NCI-H446 (cell line): Measurements from ENCODE around the gene AMN1.
"Not testable (repeated sequence)": the region's sequence is repeated elsewhere in the genome, so short reads cannot be mapped to it uniquely, and the experiment has no call there.

Experiments
- DNase-seq, 2 experiments: peaks; one replicate each; lab custom pipeline; 2025; lab: John Stamatoyannopoulos, UW

AMN1 gene

DNA sequence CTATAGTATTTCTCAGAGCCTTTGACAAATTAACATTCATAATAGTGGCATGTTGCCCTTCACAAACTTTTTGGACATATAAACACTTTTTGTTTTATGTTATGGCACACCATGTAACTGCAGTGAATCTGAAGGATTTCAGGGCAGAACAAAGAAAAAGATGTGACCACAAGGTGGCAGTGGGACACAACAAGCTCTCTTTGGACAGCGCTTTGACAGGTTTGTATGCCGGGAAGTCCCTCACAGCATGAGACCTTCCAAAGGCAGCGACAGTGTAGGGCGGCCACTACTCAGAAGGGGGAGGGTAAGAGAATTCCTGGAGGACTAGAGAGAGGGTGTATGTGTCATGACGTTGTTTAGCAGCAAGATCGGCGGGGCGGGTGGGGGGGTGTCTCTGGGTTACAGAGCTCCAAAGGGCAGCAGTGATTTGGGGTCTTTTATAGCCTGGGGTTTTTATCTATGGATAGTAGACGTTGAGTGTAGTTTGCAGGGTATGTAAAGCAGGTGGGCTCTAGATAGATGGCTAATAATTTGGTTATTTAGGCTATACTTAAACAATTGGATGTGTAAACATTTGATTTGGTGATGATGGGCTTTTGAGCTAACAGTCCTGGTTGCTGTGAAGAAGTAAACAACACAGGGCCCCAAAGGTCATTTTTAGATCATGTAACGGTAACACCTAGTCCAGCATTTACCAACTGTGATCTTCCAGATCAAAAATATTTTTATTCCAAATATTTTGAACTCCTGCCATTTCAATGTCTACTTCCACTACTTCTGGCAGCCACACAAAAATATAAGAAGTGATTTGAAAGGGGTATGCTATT lies 46.5 kb downstream of the AMN1 start:
- DNase-seq, result peak; percentile 79 to 86

DNA sequence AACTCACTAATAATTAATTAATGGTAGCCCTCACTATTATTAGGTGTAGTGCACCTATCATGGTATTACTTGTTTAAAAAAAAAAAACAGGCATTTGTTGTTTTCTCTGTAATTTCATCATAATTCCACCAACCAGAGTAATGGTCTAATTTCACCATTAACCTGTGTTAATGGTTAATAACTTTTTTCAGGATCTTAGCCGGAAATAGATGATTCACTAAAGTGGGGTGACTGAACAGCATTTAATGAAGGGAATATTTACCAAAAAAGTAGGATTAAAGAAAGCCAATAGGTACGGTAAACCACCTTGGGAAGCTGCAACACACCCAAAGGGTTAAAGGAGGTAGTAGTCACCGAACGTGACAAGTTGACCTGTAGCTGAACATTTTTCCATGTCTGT lies 56.3 kb downstream of the AMN1 start:
- no peak for DNase-seq

DNA sequence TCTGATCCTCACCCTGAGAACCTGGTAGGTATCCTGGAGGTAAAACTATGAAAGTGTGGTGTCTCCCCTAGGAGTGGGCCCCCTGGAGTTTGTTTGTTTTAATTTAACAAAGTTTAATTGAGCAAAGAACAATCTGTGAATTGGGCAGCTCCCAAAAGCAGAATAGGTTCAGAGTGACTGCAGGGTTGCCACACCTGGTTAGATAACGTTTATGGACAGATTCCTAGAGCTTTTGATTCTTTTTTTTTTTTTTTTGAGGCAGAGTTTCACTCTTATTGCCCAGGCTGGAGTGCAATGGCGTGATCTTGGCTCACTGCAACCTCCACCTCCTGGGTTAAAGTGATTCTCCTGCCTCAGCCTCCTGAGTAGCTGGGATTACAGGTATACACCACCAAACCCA lies 59.2 kb downstream of the AMN1 start:
- DNase-seq, result not testable (repeated sequence)

DNA sequence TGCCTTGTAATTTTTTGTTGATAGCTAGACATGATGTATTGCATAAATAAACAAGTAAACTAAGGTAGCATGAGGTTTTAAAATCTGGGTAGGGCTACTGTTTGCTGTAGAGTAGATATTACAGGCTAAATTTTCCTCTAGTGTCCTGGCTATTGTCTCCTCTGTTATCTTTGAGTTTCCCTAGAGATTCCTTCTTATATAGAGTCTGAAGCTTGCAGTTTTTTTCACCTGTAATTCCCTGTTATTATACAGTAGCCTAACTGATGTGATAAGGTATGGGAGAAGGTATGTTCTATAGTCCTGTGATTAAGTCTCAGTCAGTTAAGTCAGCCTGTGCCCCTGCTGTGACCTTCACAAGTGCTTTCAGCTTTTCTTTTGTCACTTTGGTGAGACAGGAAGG lies 59.8 kb downstream of the AMN1 start:
- DNase-seq, result no peak

DNA sequence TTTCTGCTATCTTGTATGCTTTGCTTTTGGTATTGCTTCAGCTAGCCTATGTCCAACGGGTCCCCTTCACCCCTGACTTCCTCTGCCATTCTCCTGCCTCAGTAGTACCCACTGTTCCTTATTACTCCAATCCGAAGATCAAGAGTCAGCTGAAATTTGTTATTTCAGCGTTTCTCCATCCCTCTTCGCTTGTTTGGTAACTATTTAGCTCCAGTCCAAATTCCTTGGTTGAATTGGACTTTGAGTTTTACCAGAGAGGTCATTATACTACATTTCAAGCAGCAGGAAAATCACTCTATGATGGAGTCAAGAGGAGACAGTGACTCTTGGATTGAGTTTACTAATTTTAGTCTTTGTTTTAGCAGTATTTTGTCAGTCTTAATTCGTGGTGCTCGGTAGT lies 64.8 kb downstream of the AMN1 start:
- no peak for DNase-seq

DNA sequence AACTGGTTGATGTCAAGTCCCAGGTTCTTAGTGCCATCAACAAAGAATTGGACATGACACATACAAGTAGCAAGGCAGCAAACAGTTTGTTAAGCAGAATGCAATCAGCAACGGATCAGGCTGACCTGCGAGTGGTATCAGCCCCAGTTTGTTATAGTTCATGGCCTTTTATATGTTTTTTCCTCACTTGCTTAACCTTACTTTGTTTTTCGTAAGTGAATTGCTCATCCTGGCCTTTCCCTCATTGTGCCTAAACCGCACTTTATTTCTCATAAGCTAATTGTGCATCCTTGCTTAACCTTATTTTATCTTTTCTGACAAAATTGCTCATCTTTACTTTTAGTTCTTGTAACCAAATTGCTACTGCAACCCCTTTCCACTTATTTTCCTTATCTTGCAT lies 65.2 kb downstream of the AMN1 start:
- no peak for DNase-seq

DNA sequence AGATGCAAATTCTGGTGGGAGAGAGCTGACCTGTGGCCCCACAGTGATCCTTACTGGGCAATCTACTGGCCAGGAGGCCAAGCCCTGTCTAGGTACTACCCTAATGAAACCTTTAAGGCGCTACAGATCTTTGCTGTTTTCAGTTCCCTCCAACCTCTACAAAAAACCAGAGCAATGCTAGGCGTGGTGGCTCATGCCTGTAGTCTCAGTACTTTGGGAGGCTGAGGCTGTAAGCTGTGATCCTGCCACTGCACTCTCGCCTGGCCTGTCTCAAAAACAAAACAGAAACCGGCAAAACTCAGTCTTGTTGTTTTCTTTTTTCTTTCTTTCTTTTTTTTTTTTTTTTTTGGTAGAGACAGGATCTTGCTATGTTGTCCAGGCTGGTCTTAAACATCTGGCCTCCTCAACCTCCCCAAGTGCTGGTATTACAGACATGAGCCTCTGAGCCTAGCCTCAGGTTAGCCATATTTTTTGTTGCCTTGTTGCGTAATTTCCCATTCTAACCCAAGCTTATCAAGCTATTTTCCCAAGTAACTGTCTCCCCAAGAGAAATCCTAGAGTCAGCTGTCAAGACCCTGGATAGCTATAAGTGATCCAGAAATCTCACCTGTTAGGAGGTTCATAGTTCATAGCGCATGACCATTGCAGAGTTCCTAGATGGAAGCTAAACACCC lies 66.5 kb downstream of the AMN1 start:
- no peak for DNase-seq

DNA sequence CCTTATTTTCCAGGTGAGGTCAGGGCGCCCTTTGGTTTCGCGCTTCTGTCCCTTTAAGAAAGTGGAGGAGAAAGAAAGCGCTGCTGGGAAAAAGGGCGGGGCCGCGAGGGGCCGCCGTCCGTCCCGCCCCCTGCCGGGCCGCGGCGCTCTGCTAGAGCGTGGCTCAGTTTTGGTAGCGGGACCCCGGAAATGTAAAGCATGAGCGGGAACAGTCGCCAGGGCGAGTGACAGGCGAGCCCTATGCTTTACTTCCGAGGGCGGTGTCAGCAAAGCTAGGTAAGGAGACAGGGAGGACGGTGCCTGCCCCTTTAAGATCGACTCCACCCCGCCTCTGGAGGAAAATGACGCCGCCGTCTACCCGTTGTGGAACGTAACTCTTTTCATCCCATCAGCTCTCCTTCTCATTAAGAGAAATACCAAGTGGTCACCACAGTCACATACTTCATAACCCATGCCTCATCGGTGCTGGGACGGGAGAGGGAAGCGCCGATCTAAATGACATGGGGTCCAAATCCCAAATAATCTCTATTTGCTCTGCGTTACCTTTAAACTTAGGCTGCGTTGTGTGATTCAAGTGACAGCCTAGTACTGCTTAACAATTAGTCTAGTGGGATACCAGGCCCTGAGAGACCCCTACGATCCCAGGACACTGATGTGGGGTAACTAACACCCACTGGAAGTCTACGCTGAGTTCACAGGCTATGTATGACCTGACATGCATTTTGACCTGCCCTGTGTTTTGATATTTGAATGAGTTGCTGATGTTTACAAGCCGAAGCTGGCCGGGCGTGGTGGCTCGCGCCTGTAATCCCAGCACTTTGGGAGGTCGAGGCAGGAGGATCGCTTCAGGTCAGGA lies 69.5 kb downstream of the AMN1 start, which contains the start of gene ETFBKMT:
Gene ETFBKMT, plus strand, starts transcription at position 602 of the 856 bp plus-strand sequence. CDS start 2,266 bp downstream, outside the sequence.
- peak; percentile 90 to 92 for DNase-seq

DNA sequence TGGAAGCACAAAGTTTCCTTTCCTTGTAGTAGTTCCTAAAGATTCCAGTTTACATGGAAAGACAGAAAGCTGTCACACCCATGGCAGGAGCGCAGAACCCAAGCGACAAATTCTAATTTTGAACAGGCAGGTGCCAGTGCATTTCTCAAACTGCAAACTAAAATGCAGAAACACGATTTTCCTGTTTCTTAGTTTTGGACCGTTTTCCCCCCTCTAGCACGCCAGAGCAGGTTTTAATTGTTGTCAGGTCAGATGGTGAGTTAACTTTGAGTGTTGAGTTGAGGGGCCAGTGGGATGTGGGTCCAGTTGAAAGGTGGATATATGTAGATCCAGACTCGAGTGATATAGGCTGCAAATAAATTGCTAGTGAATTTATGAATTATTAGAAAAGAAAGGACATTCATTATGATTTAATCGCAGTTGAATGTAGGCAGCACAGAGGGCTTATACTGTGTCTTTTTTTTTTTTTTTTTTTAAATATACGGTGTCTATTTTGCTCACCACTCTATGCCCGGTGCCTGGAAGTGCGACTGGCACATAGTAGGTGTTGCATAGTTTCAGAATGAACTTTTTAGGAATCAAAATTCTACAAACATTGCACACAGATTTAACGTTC lies 70.2 kb downstream of the AMN1 start:
- no peak for DNase-seq

DNA sequence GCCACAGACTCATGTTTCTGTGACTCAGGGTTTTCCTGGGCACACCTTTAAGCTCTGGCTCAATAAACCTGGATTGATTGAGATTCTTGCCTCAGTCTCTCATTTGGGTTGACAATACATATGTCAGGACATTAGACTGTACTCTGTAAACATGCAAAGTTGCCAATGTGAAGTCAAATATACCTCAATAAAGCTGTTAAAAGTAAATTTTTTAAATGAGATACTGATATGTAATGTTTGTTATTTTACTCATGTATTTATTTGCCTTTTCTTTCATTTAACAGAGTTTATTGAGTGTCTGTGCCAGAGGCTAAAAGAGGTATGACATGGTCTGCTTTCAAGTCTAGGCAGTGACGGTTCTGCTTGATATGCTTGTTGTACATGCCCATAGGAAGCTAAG lies 73.0 kb downstream of the AMN1 start:
- no peak for DNase-seq

DNA sequence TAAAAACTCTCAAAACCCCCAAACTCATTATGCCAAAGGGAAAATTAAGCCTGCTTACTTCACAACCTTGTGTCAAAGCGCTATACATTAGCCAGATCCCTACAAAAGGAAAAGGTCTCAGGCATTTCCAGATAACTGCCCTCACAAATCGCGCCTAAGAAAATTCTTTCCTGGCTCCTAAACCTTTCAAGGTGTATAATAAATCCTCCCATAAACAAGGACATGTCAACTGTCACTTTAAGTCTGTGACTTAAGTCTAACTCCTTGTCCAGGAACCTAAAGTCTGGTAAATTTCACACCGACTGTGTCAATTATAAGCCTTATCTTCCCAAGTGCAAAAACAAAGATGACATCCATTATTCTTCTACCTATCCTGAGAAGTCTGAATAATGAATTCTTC lies 73.6 kb downstream of the AMN1 start:
- no peak for DNase-seq

DNA sequence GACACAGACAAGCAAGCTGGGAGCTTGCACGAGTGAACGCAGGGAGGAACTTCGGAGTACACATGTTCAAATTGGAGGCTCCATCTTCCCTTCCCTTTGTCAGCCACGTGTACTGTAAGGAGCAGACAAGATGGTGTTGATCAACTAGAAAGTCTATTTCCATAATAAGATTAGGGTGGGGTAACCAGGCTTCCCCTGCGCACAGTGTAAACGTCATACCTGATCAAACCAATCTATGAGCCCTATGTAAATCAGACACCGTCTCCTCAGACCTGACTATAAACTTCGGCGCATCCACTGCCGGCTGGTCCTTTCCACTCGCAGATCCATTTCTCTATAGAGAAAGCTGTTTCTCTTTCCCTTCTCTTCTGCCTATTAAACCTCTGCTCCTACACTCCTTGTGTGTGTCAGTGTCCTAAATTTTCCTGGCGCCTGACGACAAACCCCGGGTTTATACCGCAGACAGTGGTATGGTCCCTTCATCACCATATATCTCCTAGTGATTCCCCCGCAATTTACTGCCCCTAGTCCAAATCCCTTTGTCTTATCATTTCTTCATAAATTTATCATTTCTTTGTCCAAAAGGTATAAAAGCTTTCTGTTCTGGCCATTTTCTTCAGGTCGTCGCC lies 76.8 kb downstream of the AMN1 start:
- DNase-seq, result no peak

DNA sequence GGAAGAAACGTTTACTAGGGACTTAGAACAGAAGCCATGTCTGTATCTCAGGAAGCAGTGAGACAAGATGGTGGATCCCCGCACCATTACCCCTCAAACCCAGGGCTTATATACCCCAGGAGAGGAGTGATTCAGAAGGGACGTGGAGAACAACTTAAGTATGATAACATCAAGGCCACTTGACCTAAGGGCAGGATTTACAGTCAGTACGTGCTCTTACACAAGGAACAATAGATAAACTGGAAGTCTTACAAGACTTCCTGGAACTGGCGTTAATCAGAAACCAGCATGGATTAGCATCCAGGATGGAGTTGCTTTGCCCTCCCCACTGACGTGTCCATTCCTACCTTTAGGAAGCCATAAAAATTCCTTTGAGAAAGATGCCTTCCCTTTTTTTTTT lies 77.9 kb downstream of the AMN1 start:
- DNase-seq, result no peak

DNA sequence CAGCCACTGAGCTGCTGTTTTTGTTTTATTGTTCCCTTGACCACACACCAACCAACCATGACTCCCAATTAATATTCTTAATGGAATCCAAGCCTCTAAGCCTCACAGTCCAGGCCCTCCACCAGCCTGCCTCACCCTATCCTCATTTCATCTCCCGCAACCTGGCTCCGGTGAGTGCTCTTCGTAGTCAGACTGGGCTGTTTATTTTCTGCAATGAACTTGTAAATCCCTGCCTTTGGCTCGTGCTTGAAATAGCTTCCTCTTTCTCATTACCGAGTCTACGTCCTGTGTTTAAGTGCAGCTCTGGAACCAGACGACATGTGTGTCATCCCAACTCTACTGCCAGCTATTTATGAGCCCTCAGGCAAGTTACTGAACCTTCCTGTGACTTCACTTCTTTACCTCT lies 81.7 kb downstream of the AMN1 start:
- DNase-seq, result no peak

DNA sequence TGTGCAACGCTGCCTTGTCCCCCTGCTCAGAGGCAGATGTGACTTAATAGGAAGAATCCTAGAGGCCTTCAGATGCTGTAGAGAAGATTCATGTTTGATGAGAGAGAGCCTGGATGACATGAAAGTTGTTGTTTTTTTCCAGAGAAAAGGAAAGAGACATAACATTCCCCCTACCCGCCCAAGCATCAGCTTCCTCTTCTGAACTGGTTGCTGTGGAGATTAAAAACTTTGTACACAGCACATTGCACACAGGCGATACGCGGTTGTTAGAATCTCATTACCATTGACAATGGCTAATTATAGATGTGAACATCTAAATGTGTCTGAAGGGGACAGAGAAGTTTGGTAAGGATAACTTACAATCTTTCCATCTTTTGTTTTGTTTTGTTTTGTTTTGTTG lies 82.9 kb downstream of the AMN1 start:
- no peak for DNase-seq

DNA sequence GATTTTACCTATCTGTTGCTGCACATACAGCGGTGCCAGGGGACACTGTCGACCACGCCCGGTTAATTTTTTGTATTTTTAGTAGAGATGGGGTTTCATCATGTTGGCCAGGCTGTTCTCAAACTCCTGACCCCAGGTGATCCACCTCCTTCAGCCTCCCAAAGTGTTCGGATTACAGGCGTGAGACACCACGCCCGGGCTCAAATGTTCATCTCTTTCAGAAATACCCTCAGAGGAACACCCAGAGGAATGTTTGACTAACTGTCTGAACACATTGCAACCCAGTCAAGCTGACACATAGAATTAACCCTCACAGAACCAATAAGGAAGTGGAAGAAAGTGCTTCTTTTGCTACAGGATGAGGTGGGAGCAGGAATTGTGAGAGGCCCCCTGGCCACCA lies 84.3 kb downstream of the AMN1 start:
- no peak for DNase-seq

DNA sequence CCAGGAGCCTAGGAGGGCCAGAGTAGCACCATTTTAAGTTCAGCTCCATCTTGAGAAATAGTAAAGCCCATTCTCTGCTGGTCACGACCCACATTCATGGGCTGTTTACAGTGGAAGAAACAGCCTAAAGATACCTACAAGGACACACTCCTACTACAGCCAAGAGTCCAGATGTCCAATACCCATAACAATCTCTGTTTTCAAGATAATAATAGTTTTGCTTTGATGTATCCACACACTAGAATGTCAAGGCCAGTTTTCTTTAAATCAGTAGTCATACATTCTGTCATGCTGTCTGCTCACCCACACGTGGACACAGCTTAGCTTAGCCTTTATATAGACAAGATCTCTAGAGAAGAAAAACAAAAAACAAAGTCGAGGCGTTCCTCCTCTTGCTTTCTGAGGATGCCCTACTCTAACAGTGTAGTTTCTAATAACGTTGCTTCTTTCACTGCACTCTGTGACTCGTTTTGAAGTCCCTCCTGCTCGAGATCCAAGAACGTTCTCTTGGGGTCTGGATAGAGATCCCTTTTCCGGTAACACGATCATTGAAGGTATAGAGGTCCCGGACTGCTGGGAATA lies 87.2 kb downstream of the AMN1 start:
- DNase-seq, result no peak

DNA sequence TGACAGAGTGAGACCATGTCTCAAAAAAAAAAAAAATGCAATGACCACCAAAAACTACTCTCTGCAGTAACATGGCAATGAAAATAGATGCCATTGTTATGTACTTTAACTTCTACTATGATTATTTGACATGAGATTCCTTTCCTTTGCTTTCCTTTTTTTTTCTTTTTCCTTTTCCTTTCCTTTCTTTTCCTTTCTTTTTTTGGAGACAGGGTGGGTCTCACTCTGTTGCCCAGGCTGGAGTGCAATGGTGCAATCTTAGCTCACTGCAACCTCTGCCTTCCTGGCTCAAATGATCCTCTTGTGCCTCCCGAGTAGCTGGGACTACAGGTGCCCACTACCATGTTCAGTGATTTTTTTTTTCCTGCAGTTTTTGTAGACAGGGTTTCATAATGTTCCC lies 94.2 kb downstream of the AMN1 start:
- DNase-seq, result no peak

DNA sequence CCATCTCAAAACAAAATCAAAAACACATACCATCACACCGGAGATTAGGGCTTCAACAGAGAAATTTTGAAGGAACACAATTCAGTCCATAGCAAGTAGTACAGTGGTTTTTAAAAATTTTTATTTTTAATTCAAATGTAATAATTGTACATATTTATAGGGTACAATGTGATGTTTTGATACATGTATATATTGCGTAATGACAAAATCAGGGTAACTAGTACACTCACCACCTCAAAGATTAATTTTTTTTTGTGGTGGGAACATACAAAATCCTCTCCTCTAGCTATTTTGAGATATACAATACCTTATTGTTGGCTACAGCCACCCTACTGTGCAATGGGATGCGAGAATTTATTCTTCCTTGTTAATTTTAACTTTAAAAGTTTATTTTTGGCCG lies 95.4 kb downstream of the AMN1 start:
- no peak for DNase-seq

DNA sequence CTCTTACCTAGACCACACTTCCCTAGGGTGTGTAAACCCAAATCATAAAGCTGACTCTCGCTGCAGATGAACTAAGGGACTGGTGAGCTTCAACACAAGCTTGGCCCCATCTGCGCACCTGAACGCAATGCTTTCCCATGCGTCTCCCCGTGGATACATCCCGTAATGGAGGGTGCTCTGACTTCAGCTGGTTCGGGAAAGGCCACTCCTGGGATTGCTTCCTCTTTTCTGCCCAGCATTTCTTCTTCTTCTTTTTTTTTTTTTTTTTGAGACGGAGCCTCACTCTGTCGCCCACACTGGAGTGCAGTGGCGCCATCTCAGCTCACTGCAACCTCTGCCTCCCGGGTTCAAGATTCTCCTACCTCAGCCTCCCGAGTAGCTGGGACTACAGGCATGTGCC lies 97.0 kb downstream of the AMN1 start:
- DNase-seq, result no peak

DNA sequence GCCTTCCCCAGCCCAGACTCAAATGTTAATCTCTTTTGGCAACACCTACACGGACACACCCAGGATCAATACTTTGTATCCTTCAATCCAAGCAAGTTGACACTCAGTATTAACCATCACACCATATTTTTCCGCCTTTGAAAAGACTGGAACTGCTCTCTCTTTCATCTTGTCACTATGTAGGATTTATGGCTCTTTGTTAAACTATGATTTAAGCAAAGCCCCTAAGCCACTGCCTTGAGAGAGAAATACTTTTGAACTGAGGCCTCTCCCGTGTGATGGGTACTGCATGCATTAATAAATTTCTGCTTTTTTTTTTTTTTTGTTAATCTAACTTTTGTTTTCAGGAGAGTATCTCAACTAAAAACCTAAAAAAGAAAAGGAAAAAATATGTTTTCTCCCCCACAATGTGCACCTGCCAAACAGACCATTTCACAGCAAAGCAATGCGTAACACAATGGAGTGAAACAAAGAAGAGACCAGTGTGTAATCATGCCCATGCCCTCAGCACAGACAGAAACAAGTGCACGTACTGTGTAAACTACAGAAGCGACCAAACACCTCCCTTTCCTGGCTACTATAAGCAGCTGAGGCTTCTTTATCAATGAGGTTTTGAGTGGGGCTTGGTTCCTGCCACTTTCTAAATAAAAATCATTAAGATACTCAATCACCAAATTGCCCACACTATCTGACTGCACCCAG lies 97.6 kb downstream of the AMN1 start:
- DNase-seq, result no peak
